GM23338 (cell line): ENCODE data around the gene ANO1. TPM values are rescaled to one million over a fixed set of nuclear protein-coding genes. Genes with fewer than 3 reads are reported as not detected.

Source experiments
- ATAC-seq: fragments of 200-7000 bp; cut with Tn5 transposase; 3 replicates; pipeline ENCODE4 v1.9.1; 2020
- DNase-seq: peaks from one replicate; pipeline ENCODE4 v3.0.0-alpha.2; 2015; ENCODE audit warnings: low spot score
- H2AFZ ChIP-seq: fragments of 200-600 bp; sonication (generic); 2 replicates; pipeline ENCODE4 v1.8.0; 2016; ENCODE audit warnings: antibody characterized with exemption, mild to moderate bottlenecking, moderate library complexity
- H3F3A ChIP-seq: fragments of 200-600 bp; sonication (generic); replicated peaks from 2 replicates; pipeline ENCODE4 v1.8.0; 2017; ENCODE audit warnings: antibody characterized with exemption, mixed run types, low read depth
- H3K27ac ChIP-seq: fragments of 200-600 bp; sonication (generic); 2 replicates; pipeline ENCODE4 v1.6.1; 2016; ENCODE audit warnings: low read depth
- H3K27me3 ChIP-seq: fragments of 200-600 bp; sonication (generic); 2 replicates; pipeline ENCODE4 v1.8.0; 2016; ENCODE audit warnings: mild to moderate bottlenecking, mixed run types, moderate library complexity; ENCODE audit not compliant: insufficient read depth
- H3K36me3 ChIP-seq: fragments of 200-600 bp; sonication (generic); 2 replicates; pipeline ENCODE4 v1.8.0; 2016; ENCODE audit warnings: mild to moderate bottlenecking; ENCODE audit not compliant: insufficient read depth
- H3K4me1 ChIP-seq: fragments of 200-600 bp; sonication (generic); 2 replicates; pipeline ENCODE4 v1.8.0; 2016; ENCODE audit warnings: mild to moderate bottlenecking, moderate library complexity; ENCODE audit not compliant: insufficient read depth
- H3K4me2 ChIP-seq: fragments of 200-600 bp; sonication (generic); 2 replicates; pipeline ENCODE4 v1.7.1; 2017; ENCODE audit warnings: mixed run types
- H3K4me3 ChIP-seq: fragments of 200-600 bp; sonication (generic); 2 replicates; pipeline ENCODE4 v1.6.1; 2016; ENCODE audit warnings: mixed run types
- H3K79me2 ChIP-seq: fragments of 200-600 bp; sonication (generic); replicated peaks from 2 replicates; pipeline ENCODE4 v1.8.0; 2017; ENCODE audit warnings: mild to moderate bottlenecking; ENCODE audit not compliant: insufficient read depth
- H3K9me2 ChIP-seq: fragments of 200-600 bp; sonication (generic); 2 replicates; pipeline ENCODE4 v1.8.0; 2017; ENCODE audit not compliant: insufficient read depth
- H4K20me1 ChIP-seq: fragments of 200-600 bp; sonication (generic); replicated peaks from 2 replicates; pipeline ENCODE4 v1.8.0; 2017; ENCODE audit warnings: mild to moderate bottlenecking; ENCODE audit not compliant: insufficient read depth
- H3K27ac Mint-ChIP-seq: 2 replicates; pipeline ENCODE4 v1.8.0; 2020; ENCODE audit warnings: inconsistent platforms, mild to moderate bottlenecking, moderate library complexity, mixed read lengths
- H3K27me3 Mint-ChIP-seq: 3 replicates; pipeline ENCODE4 v1.8.0; 2022; ENCODE audit warnings: low read depth, mild to moderate bottlenecking, moderate library complexity, mixed read lengths, inconsistent platforms; ENCODE audit not compliant: insufficient read depth, poor library complexity
- H3K36me3 Mint-ChIP-seq: 3 replicates; pipeline ENCODE4 v1.8.0; 2021; ENCODE audit warnings: low read depth, mild to moderate bottlenecking, inconsistent platforms, moderate library complexity, mixed read lengths
- H3K4me1 Mint-ChIP-seq: 3 replicates; pipeline ENCODE4 v1.8.0; 2020; ENCODE audit warnings: mild to moderate bottlenecking, inconsistent platforms, mixed read lengths
- H3K4me3 Mint-ChIP-seq: 3 replicates; pipeline ENCODE4 v1.8.0; 2021; ENCODE audit warnings: moderate library complexity, mild to moderate bottlenecking, inconsistent platforms, mixed read lengths
- H3K9me3 Mint-ChIP-seq: 3 replicates; pipeline ENCODE4 v1.8.0; 2020; ENCODE audit warnings: moderate library complexity, mild to moderate bottlenecking, inconsistent platforms, mixed read lengths
- CREB1 ChIP-seq: fragments of 250-450 bp; sonication (Bioruptor Pico); IDR thresholded peaks from 2 replicates; pipeline ENCODE4 v1.5.0; 2020; ENCODE audit warnings: low read depth, mild to moderate bottlenecking, moderate library complexity
- EZH2phosphoT487 ChIP-seq: fragments of 200-600 bp; sonication (generic); IDR thresholded peaks from one replicate; pipeline ENCODE4 v1.8.1; 2018; ENCODE audit warnings: antibody characterized with exemption; ENCODE audit not compliant: unreplicated experiment
- JUNB ChIP-seq: IDR thresholded peaks from one replicate; pipeline ENCODE4 v1.6.1; 2016; ENCODE audit warnings: antibody characterized with exemption; ENCODE audit not compliant: unreplicated experiment
- NANOG ChIP-seq: IDR thresholded peaks from 2 replicates; pipeline ENCODE4 v1.6.1; 2016; ENCODE audit warnings: antibody characterized with exemption, borderline replicate concordance
- POLR2AphosphoS5 ChIP-seq: IDR thresholded peaks from 2 replicates; pipeline ENCODE4 v1.6.1; 2016; ENCODE audit warnings: antibody characterized with exemption, low read depth
- STAT1 ChIP-seq: IDR thresholded peaks from one replicate; pipeline ENCODE4 v1.6.1; 2016; ENCODE audit warnings: antibody characterized with exemption; ENCODE audit not compliant: unreplicated experiment
- ZNF114 ChIP-seq: fragments of 250-450 bp; sonication (Bioruptor Pico); IDR thresholded peaks from 2 replicates; pipeline ENCODE4 v1.5.0; 2020; ENCODE audit warnings: mild to moderate bottlenecking, moderate library complexity
- polyA plus RNA-seq: library from polyadenylated mRNA; unstranded; fragments of >200 nt; fragmentation: Nextera tagmentation; extraction: Ambion mirVana; gene quantifications from 2 replicates; pipeline ENCODE4 v1.2.1, GENCODE V29; 2016
- total RNA-seq: library from RNA; depleted of rRNA; stranded (reverse); fragments of >200 nt; shearing (Covaris generic); gene quantifications from 2 replicates; pipeline ENCODE4 v1.2.3, GENCODE V29; 2014
- TF ChIP-seq, protein P1 (sequence below): fragments of 250-450 bp; sonication (Bioruptor Pico); IDR thresholded peaks from 2 replicates; pipeline ENCODE4 v1.5.0; 2020; ENCODE audit warnings: mild to moderate bottlenecking, moderate library complexity
- TF ChIP-seq, protein P2 (sequence below), 2 experiments: fragments of 200-600 bp in 1 of 2; sonication (generic) in 1 of 2; conservative IDR thresholded peaks; 2 replicates each; pipeline versions ENCODE4 v1.5.1 to v1.6.1; 2016 to 2017; ENCODE audit warnings: antibody characterized with exemption in 2 of 2, low read depth in 2 of 2, mild to moderate bottlenecking in 2 of 2, moderate library complexity in 1 of 2

ANO1 gene
- total and polyA plus RNA-seq, 2 experiments from 2014 or later = 1.4 to 3.4 TPM

DNA sequence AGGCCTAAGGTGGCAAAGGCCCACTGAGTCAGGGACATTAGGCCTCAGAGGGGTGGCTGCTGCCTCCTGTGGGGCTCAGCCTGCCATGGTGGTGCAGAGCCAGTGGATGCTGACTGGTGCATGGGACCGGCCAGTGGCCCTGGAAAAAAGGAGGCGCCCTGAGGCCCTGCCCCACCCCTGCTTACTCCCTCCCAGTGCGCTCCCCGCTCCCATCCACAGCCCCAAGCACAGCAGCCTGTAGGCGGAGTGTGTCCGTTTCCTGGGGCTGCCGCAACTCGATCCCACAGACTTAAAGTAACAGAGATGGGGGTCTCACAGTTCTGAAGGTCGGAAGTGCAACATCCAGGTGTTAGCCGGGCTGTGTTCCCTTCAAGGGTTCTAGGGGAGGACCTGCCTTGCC is 86.6 kb downstream of the ANO1 start (continued):
- TF ChIP-seq, protein P1, sequence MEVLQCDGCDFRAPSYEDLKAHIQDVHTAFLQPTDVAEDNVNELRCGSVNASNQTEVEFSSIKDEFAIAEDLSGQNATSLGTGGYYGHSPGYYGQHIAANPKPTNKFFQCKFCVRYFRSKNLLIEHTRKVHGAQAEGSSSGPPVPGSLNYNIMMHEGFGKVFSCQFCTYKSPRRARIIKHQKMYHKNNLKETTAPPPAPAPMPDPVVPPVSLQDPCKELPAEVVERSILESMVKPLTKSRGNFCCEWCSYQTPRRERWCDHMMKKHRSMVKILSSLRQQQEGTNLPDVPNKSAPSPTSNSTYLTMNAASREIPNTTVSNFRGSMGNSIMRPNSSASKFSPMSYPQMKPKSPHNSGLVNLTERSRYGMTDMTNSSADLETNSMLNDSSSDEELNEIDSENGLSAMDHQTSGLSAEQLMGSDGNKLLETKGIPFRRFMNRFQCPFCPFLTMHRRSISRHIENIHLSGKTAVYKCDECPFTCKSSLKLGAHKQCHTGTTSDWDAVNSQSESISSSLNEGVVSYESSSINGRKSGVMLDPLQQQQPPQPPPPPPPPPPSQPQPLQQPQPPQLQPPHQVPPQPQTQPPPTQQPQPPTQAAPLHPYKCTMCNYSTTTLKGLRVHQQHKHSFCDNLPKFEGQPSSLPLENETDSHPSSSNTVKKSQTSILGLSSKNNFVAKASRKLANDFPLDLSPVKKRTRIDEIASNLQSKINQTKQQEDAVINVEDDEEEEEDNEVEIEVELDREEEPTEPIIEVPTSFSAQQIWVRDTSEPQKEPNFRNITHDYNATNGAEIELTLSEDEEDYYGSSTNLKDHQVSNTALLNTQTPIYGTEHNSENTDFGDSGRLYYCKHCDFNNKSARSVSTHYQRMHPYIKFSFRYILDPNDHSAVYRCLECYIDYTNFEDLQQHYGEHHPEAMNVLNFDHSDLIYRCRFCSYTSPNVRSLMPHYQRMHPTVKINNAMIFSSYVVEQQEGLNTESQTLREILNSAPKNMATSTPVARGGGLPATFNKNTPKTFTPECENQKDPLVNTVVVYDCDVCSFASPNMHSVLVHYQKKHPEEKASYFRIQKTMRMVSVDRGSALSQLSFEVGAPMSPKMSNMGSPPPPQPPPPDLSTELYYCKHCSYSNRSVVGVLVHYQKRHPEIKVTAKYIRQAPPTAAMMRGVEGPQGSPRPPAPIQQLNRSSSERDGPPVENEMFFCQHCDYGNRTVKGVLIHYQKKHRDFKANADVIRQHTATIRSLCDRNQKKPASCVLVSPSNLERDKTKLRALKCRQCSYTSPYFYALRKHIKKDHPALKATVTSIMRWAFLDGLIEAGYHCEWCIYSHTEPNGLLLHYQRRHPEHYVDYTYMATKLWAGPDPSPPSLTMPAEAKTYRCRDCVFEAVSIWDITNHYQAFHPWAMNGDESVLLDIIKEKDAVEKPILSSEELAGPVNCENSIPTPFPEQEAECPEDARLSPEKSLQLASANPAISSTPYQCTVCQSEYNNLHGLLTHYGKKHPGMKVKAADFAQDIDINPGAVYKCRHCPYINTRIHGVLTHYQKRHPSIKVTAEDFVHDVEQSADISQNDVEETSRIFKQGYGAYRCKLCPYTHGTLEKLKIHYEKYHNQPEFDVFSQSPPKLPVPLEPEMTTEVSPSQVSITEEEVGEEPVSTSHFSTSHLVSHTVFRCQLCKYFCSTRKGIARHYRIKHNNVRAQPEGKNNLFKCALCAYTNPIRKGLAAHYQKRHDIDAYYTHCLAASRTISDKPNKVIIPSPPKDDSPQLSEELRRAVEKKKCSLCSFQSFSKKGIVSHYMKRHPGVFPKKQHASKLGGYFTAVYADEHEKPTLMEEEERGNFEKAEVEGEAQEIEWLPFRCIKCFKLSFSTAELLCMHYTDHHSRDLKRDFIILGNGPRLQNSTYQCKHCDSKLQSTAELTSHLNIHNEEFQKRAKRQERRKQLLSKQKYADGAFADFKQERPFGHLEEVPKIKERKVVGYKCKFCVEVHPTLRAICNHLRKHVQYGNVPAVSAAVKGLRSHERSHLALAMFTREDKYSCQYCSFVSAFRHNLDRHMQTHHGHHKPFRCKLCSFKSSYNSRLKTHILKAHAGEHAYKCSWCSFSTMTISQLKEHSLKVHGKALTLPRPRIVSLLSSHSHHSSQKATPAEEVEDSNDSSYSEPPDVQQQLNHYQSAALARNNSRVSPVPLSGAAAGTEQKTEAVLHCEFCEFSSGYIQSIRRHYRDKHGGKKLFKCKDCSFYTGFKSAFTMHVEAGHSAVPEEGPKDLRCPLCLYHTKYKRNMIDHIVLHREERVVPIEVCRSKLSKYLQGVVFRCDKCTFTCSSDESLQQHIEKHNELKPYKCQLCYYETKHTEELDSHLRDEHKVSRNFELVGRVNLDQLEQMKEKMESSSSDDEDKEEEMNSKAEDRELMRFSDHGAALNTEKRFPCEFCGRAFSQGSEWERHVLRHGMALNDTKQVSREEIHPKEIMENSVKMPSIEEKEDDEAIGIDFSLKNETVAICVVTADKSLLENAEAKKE (CRISPR knock-in tag) = no peak

DNA sequence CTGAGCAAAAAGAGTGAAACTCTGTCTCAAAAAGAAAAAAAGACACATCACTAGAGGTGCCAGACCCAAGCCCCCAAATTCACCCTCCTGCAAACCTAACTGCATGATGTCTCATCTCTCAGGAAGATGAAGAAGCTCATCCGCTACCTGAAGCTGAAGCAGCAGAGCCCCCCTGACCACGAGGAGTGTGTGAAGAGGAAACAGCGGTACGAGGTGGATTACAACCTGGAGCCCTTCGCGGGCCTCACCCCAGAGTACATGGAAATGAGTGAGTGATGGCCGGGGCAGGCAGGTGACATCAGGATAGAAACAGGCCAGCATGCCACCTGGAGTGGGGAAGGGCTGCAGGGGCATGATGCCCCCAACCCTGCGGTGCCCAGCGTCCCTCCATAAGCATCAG is 89.0 kb downstream of the ANO1 start:
- DNase-seq (no peak), ATAC-seq (no peak)
- no peak for TF ChIP-seq JUNB
- TF ChIP-seq ZNF114 (CRISPR knock-in tag) = no peak
- no peak for TF ChIP-seq NANOG
- TF ChIP-seq, protein P2, sequence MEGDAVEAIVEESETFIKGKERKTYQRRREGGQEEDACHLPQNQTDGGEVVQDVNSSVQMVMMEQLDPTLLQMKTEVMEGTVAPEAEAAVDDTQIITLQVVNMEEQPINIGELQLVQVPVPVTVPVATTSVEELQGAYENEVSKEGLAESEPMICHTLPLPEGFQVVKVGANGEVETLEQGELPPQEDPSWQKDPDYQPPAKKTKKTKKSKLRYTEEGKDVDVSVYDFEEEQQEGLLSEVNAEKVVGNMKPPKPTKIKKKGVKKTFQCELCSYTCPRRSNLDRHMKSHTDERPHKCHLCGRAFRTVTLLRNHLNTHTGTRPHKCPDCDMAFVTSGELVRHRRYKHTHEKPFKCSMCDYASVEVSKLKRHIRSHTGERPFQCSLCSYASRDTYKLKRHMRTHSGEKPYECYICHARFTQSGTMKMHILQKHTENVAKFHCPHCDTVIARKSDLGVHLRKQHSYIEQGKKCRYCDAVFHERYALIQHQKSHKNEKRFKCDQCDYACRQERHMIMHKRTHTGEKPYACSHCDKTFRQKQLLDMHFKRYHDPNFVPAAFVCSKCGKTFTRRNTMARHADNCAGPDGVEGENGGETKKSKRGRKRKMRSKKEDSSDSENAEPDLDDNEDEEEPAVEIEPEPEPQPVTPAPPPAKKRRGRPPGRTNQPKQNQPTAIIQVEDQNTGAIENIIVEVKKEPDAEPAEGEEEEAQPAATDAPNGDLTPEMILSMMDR (conservative IDR thresholded peaks at IDR 0.05; ENCODE audit: low read depth in 2 of 2) = no peak
- no peak for TF ChIP-seq STAT1
- TF ChIP-seq CREB1 = no peak
- TF ChIP-seq POLR2AphosphoS5 = no peak
- TF ChIP-seq EZH2phosphoT487 = no peak
- Histone ChIP-seq H3K9me2 (no peaks in the 10 kb centered on the region), H3K4me1 (no peaks in the 10 kb centered on the region), H4K20me1 (no peaks in the 10 kb centered on the region), H3K27me3 (no peaks in the 10 kb centered on the region), H2AFZ (no peak overlapping the region), H3K79me2 (no peaks in the 10 kb centered on the region), H3K4me2 (no peak overlapping the region), H3K36me3 (no peaks in the 10 kb centered on the region), H3K27ac (no peak overlapping the region), H3K4me3 (no peak overlapping the region), H3F3A (no peaks in the 10 kb centered on the region)
- no peak overlapping the region for H3K4me3 Mint-ChIP-seq
- H3K4me1 Mint-ChIP-seq = no peaks in the 10 kb centered on the region; the same call in 2 of the 3 replicates
- peaks cover 9% of the 10 kb centered on the region for H3K27me3 Mint-ChIP-seq
- no peaks in the 10 kb centered on the region for H3K9me3 Mint-ChIP-seq
- H3K27ac Mint-ChIP-seq = no peak overlapping the region
- H3K36me3 Mint-ChIP-seq = no peaks in the 10 kb centered on the region
